GM18498 (cell line): ENCODE data around the gene CHD5.
"Not testable (repeated sequence)": the region's sequence is repeated elsewhere in the genome, so short reads cannot be mapped to it uniquely, and the experiment has no call there.

Experiments used
- ATAC-seq: cut with Tn5 transposase; IDR thresholded peaks from one replicate; pipeline ENCODE4 v1.9.1; 2021; ENCODE audit warnings: mild to moderate bottlenecking, moderate library complexity; ENCODE audit not compliant: unreplicated experiment

Gene CHD5

GRCh38 chr1:6070450-6070974, 109.6 kb downstream of the CHD5 start:
- ATAC-seq: no peak

- no peak for ATAC-seq
These were observed 110.5 kb downstream of the CHD5 start for GRCh38 chr1:6069573-6069972.

GRCh38 chr1:6068932-6069331, 111.2 kb downstream of the CHD5 start:
- no peak for ATAC-seq

- no peak for ATAC-seq
These were observed 112.0 kb downstream of the CHD5 start for GRCh38 chr1:6068073-6068472.

- ATAC-seq: no peak
These were observed 113.4 kb downstream of the CHD5 start for GRCh38 chr1:6066680-6067079.

- ATAC-seq: no peak
These were observed 114.8 kb downstream of the CHD5 start for GRCh38 chr1:6065093-6065858.

GRCh38 chr1:6063532-6064053, 116.5 kb downstream of the CHD5 start:
- ATAC-seq: not testable (repeated sequence)

GRCh38 chr1:6062670-6063069, 117.5 kb downstream of the CHD5 start:
- no peak for ATAC-seq

- no peak for ATAC-seq
These were observed 120.3 kb downstream of the CHD5 start for GRCh38 chr1:6059866-6060265.

- no peak for ATAC-seq
These were observed 122.8 kb downstream of the CHD5 start for GRCh38 chr1:6057170-6057845.

- no peak for ATAC-seq
These were observed 123.6 kb downstream of the CHD5 start for GRCh38 chr1:6056572-6056948.

GRCh38 chr1:6054596-6054995, 125.5 kb downstream of the CHD5 start:
- ATAC-seq: no peak

- ATAC-seq: no peak
These were observed 126.9 kb downstream of the CHD5 start for GRCh38 chr1:6053206-6053546.

GRCh38 chr1:6052543-6053205, 127.4 kb downstream of the CHD5 start:
- no peak for ATAC-seq
